Keratinocyte (primary cell): ENCODE results near the gene POMC. TPM values are rescaled to one million over a fixed set of nuclear protein-coding genes. Genes with fewer than 3 reads are reported as not detected.

ENCODE experiments used
- DNase-seq: peaks from one replicate; pipeline ENCODE4 v3.0.0-alpha.2; 2011; ENCODE audit warnings: low read depth, missing footprints, low spot score
- FAIRE-seq: peaks from 2 replicates; lab custom pipeline; 2011; peaks lifted over from hg19 to GRCh38; lab: Jason Lieb, UNC
- H2AFZ ChIP-seq: 2 replicates; pipeline ENCODE4 v1.6.0; 2012; ENCODE audit warnings: low read length, control low read depth, inconsistent platforms; ENCODE audit not compliant: control insufficient read depth
- H3K27ac ChIP-seq: 2 replicates; pipeline ENCODE4 v1.5.1; 2011; ENCODE audit warnings: low read length; ENCODE audit not compliant: control insufficient read depth, insufficient read depth
- H3K27me3 ChIP-seq: 3 replicates; pipeline ENCODE4 v1.6.0; 2011; ENCODE audit warnings: low read length; ENCODE audit not compliant: control insufficient read depth, insufficient read depth; ENCODE audit errors: extremely low read depth
- H3K36me3 ChIP-seq, 2 experiments: 2 replicates in 1 of 2; 3 replicates in 1 of 2; pipeline ENCODE4 v1.5.1; 2011; ENCODE audit warnings: low read length in 2 of 2, mild to moderate bottlenecking in 1 of 2; ENCODE audit not compliant: control insufficient read depth in 2 of 2, insufficient read depth in 2 of 2; ENCODE audit errors: extremely low read depth in 1 of 2
- H3K4me1 ChIP-seq: 3 replicates; pipeline ENCODE4 v1.5.1; 2011; ENCODE audit warnings: low read length; ENCODE audit not compliant: control insufficient read depth, insufficient read depth; ENCODE audit errors: extremely low read depth
- H3K4me2 ChIP-seq: 3 replicates; pipeline ENCODE4 v1.6.0; 2011; ENCODE audit warnings: low read depth, low read length; ENCODE audit not compliant: control insufficient read depth, insufficient read depth; ENCODE audit errors: extremely low read depth
- H3K4me3 ChIP-seq, 3 experiments: fragments of 200-600 bp in 1 of 3; sonication (generic) in 1 of 3; 2 replicates in 2 of 3; 3 replicates in 1 of 3; pipeline ENCODE4 v1.5.1; 2011 to 2016; ENCODE audit warnings: low read length in 3 of 3, mild to moderate bottlenecking in 3 of 3, control low read depth in 2 of 3, inconsistent platforms in 1 of 3, low read depth in 1 of 3, mixed read lengths in 1 of 3, mixed run types in 1 of 3, moderate library complexity in 1 of 3; ENCODE audit not compliant: control insufficient read depth in 2 of 3, insufficient read depth in 2 of 3; ENCODE audit errors: extremely low read depth in 1 of 3
- H3K79me2 ChIP-seq: 2 replicates; pipeline ENCODE4 v1.6.0; 2012; ENCODE audit warnings: low read length; ENCODE audit not compliant: control insufficient read depth, insufficient read depth
- H3K9ac ChIP-seq: 3 replicates; pipeline ENCODE4 v1.6.0; 2011; ENCODE audit warnings: low read length; ENCODE audit not compliant: control insufficient read depth, insufficient read depth; ENCODE audit errors: extremely low read depth
- H3K9me1 ChIP-seq: 3 replicates; pipeline ENCODE4 v1.6.0; 2011; ENCODE audit warnings: low read length; ENCODE audit not compliant: control insufficient read depth, insufficient read depth; ENCODE audit errors: extremely low read depth
- H3K9me3 ChIP-seq: 2 replicates; pipeline ENCODE4 v1.5.1; 2012; ENCODE audit warnings: low read depth, low read length; ENCODE audit not compliant: control insufficient read depth
- H4K20me1 ChIP-seq: 3 replicates; pipeline ENCODE4 v1.6.0; 2011; ENCODE audit warnings: low read length; ENCODE audit not compliant: control insufficient read depth, insufficient read depth; ENCODE audit errors: extremely low read depth
- EZH2 ChIP-seq: IDR thresholded peaks from one replicate; pipeline ENCODE4 v1.6.1; 2012; ENCODE audit warnings: inconsistent platforms, mild to moderate bottlenecking, low read length, moderate library complexity
- dilution Hi-C: fragments of 300-500 bp; cut with MboI; formaldehyde crosslinking; loops from one replicate; pipeline ENCODE4 v1.7.0; 2020; ENCODE audit warnings: low sequenced_read_pairs; ENCODE audit not compliant: extremely low pct_ligation_motif_present
- polyA plus RNA-seq, 5 experiments: library from polyadenylated mRNA; depleted of rRNA in 3 of 5; stranded (reverse) in 3 of 5; stranded (forward) in 1 of 5; unstranded in 1 of 5; fragments of >200 nt; gene quantifications; 1 replicate in 1 of 5; 2 replicates in 3 of 5; 3 replicates in 1 of 5; pipeline versions ENCODE4 v1.2.1 to v1.2.3, GENCODE V29; 2011 to 2012; ENCODE audit warnings: missing spikeins in 2 of 5, low read depth in 1 of 5, low replicate concordance in 1 of 5
- TF ChIP-seq, protein P1 (sequence below), 3 experiments: IDR thresholded peaks in 1 of 3; conservative IDR thresholded peaks in 1 of 3; optimal IDR thresholded peaks in 1 of 3; 2 replicates in 2 of 3; 3 replicates in 1 of 3; pipeline versions ENCODE3 to v1.5.1; 2011; ENCODE audit warnings: low read length in 3 of 3, mild to moderate bottlenecking in 3 of 3, moderate library complexity in 2 of 3, control low read depth in 1 of 3, inconsistent platforms in 1 of 3; ENCODE audit not compliant: insufficient read depth in 2 of 3; ENCODE audit errors: extremely low read depth in 1 of 3

POMC gene
- polyA plus RNA-seq, 1 donor (not counting 4 experiments of a cell fraction or from before 2014, with no cell fraction given): not detected

DNA sequence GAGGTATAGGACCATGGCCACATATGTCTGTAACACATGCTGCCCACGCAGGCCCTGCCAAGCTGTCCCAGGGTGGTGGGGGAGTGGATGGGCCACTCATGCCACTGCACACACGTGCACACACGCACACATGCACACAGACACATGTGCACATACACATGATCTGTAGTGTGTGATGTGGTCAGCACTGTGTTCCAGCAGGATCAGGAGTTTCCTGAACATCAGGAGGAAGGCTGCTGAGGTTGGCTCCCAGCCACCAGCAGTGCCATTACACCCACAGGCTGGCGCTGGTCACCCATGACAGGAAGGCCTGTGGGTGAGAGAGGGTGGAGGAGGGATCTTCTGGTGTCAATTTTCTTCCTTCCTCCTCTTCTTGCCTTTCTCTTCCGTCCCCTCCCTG lies 44.7 kb downstream of the POMC start:
- Histone ChIP-seq H3K27me3 (no peaks in the 10 kb centered on the region), H3K4me3 (no peak overlapping the region), H4K20me1 (no peaks in the 10 kb centered on the region), H3K79me2 (no peaks in the 10 kb centered on the region), H3K27ac (no peak overlapping the region), H2AFZ (no peak overlapping the region), H3K9me1 (no peaks in the 10 kb centered on the region), H3K4me1 (no peaks in the 10 kb centered on the region), H3K36me3 (no peaks in the 10 kb centered on the region), H3K4me2 (no peak overlapping the region), H3K9me3 (no peaks in the 10 kb centered on the region), H3K9ac (no peak overlapping the region)
- no peak for DNase-seq
- dilution Hi-C loops: no loop called here
- TF ChIP-seq, protein P1, sequence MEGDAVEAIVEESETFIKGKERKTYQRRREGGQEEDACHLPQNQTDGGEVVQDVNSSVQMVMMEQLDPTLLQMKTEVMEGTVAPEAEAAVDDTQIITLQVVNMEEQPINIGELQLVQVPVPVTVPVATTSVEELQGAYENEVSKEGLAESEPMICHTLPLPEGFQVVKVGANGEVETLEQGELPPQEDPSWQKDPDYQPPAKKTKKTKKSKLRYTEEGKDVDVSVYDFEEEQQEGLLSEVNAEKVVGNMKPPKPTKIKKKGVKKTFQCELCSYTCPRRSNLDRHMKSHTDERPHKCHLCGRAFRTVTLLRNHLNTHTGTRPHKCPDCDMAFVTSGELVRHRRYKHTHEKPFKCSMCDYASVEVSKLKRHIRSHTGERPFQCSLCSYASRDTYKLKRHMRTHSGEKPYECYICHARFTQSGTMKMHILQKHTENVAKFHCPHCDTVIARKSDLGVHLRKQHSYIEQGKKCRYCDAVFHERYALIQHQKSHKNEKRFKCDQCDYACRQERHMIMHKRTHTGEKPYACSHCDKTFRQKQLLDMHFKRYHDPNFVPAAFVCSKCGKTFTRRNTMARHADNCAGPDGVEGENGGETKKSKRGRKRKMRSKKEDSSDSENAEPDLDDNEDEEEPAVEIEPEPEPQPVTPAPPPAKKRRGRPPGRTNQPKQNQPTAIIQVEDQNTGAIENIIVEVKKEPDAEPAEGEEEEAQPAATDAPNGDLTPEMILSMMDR (optimal IDR thresholded peaks at IDR 0.05 in 1 of 3, IDR thresholded peaks at IDR 0.05 in 1 of 3, conservative IDR thresholded peaks at IDR 0.05 in 1 of 3; ENCODE audit: extremely low read depth in 1 of 3, insufficient read depth in 2 of 3, low read length in 3 of 3): no peak
- TF ChIP-seq EZH2: no peak
- FAIRE-seq: no peak

DNA sequence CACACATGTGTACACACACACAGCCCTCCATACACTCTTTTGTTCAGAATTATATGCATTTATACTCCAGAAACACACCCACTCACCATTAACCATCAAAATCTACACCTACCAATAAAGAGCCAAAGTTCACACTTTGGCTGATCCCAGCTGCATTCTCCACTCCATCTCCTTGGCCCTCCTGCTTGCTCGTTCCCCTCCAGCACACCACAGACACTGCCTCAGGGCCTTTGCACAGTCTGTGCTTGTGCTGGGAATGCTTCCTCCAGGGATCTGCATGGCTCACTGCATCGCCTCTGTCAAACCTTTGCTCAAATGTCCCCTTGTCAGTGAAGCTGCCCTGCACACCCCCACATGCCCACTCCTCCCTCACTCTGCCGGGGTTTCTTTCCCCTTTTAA lies 46.0 kb downstream of the POMC start:
- no peaks in the 10 kb centered on the region for H3K27me3 ChIP-seq
- DNase-seq (no peak), FAIRE-seq (no peak)
- H3K9me1 ChIP-seq: no peaks in the 10 kb centered on the region
- H3K79me2 ChIP-seq: no peaks in the 10 kb centered on the region
- dilution Hi-C loops: no loop called here
- TF ChIP-seq, protein P1 (optimal IDR thresholded peaks at IDR 0.05 in 1 of 3, IDR thresholded peaks at IDR 0.05 in 1 of 3, conservative IDR thresholded peaks at IDR 0.05 in 1 of 3; ENCODE audit: extremely low read depth in 1 of 3, insufficient read depth in 2 of 3, low read length in 3 of 3): no peak
- no peak for TF ChIP-seq EZH2
- H3K4me3 ChIP-seq: no peak overlapping the region
- H3K4me1 ChIP-seq: no peaks in the 10 kb centered on the region
- H2AFZ ChIP-seq: no peak overlapping the region
- H3K27ac ChIP-seq: no peak overlapping the region
- no peaks in the 10 kb centered on the region for H3K9me3 ChIP-seq
- H4K20me1 ChIP-seq: no peaks in the 10 kb centered on the region
- H3K4me2 ChIP-seq: no peak overlapping the region
- H3K9ac ChIP-seq: no peak overlapping the region
- no peaks in the 10 kb centered on the region for H3K36me3 ChIP-seq
